GM20000 (cell line): Measurements from ENCODE around the gene NUFIP1.
A peak's percentile ranks its signal among the peaks of the same experiment; 100 is the strongest.

Experiments
- DNase-seq: peaks from one replicate; pipeline ENCODE4 v3.0.0; 2012; ENCODE audit warnings: low spot score
- TF ChIP-seq, protein P1 (sequence below): IDR thresholded peaks from 2 replicates; pipeline ENCODE4 v1.5.1; 2012; ENCODE audit warnings: mild to moderate bottlenecking, control low read depth; ENCODE audit errors: extremely low read depth, missing control alignments

Gene NUFIP1

DNA sequence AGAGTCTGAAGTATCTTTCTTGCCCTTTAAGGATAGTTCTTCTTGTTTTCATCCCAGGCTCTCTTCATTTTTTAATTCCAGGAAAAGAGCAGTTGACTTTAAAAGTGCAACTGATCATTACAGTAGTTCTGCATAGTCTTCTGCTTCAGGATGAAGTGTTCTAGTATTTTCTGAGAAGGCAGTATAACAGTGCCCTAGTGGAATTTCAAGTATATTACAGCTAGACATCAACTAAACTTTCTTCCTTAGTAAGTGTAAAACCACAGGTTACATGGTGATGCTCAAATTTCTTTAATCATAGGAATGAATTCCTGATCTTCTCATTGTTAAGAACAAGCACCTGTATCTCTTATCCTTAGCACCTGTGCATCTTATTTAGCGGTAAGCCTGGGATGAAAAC is 10.9 kb downstream of the NUFIP1 start:
- TF ChIP-seq, protein P1, sequence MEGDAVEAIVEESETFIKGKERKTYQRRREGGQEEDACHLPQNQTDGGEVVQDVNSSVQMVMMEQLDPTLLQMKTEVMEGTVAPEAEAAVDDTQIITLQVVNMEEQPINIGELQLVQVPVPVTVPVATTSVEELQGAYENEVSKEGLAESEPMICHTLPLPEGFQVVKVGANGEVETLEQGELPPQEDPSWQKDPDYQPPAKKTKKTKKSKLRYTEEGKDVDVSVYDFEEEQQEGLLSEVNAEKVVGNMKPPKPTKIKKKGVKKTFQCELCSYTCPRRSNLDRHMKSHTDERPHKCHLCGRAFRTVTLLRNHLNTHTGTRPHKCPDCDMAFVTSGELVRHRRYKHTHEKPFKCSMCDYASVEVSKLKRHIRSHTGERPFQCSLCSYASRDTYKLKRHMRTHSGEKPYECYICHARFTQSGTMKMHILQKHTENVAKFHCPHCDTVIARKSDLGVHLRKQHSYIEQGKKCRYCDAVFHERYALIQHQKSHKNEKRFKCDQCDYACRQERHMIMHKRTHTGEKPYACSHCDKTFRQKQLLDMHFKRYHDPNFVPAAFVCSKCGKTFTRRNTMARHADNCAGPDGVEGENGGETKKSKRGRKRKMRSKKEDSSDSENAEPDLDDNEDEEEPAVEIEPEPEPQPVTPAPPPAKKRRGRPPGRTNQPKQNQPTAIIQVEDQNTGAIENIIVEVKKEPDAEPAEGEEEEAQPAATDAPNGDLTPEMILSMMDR = no peak

DNA sequence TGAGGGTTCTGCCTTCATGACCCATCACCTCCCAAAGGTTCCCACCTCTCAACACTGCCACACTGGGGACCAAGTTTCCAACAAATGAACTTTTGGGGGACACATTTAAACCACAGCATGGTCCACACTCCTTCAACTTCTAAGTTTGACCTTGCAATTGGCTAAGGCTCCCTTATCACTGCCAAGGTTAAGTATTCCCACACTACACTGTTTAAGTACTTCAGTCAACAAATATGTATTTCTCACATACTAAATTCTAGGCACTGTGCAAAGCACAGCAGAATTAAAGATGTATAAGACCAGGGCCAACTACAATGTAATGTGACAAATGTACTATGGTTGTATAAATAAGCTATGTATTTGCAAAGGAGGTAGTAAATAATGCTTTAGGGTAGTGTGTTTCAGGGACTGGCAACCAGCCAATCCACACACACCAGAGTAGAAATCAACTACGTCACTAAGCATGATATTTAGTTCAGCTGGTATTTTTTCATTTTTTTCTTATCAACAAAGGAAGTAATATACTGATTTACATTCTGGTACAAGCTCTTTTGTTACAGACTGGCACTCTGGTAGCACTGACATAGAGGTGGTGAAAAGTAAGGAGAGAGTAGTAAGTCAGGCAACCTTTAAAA is 12.2 kb downstream of the NUFIP1 start:
- TF ChIP-seq, protein P1 = no peak
- DNase-seq = no peak

More for the DNA sequence above, 10.9 kb downstream of the NUFIP1 start:
- DNase-seq = no peak

DNA sequence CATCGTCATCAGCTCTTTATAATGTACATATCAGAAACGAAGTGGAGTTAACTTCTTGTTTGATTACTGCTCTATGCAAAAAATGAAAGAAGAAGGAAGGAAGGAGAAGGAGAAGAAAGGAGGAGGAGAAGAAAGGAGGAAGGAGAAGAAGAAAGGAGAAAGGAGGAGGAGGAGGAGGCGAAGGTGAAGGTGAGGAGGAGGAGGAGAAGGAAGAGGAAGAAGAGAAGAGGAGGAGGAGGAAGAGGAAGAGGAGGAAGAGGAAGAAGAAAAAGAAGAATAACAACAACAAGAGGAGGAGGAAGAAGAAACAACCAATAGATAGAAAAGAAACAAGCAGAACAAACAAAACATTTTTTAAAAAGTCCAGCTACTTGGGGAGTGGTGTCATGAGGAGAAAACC is 13.1 kb downstream of the NUFIP1 start:
- TF ChIP-seq, protein P1 = no peak

DNA sequence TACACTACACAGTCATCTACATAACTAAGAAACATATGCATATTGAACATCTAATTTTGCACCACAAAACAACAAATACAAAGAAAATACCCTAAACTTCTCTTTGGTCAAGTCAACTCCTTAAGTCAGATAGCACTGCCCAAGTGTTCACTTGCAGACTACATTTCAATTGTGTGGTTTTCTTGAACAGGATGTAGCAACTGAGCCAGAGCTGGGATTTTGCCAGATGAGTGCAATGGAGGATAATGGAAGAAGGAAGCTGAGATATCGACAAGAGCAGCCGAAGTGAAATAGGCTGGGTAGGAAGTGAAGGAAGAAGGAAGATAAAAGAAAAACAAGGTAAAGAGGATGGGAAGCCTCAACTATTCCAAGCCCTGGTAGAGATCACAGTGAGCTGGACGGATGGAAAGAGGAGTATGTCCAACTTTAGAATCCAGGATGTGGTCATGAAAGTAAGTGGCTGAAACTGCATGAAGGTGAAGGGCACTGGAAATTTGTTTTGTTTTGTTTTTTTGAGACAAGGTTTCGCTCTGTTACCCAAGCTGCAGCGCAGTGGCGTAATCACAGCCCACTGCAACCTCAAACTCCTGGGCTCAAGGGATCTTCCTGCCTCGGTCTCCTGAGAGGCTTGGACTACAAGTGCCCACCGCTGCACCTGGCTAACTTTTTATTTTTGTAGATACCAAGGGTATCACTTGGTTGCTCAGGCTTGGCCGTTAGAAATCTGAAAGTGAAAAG is 15.0 kb downstream of the NUFIP1 start:
- TF ChIP-seq, protein P1 = no peak
- no peak for DNase-seq

More for the DNA sequence above, 13.1 kb downstream of the NUFIP1 start:
- DNase-seq = no peak

DNA sequence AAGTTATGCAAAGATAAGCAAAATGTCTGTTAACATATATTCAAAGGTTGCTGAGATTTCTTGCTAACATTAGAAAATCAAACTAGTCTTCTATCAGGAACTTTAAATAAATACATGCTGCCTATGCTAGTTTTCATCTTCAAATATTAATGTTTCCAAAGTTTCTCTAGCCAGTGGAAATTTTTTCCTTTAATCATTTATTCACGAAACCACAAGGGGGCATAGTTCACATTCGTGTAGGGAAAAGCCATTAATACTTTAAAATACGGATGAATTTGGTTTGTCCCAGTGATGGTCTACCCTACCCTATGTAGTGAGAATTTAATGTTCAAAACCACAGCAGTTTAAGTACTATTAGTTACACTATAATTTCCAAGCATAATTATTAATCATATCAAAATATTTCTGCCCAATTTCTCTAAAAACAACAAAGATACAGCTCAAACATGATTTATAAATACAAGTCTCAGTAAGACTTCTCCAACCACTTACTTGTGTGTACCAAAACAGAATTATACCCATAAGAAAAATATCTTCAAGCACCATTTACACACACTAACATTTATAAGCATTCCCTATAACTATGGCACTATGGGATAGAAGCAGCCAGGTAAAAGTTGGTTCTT is 16.2 kb downstream of the NUFIP1 start:
- TF ChIP-seq, protein P1 = peak; percentile 16
- DNase-seq = no peak

DNA sequence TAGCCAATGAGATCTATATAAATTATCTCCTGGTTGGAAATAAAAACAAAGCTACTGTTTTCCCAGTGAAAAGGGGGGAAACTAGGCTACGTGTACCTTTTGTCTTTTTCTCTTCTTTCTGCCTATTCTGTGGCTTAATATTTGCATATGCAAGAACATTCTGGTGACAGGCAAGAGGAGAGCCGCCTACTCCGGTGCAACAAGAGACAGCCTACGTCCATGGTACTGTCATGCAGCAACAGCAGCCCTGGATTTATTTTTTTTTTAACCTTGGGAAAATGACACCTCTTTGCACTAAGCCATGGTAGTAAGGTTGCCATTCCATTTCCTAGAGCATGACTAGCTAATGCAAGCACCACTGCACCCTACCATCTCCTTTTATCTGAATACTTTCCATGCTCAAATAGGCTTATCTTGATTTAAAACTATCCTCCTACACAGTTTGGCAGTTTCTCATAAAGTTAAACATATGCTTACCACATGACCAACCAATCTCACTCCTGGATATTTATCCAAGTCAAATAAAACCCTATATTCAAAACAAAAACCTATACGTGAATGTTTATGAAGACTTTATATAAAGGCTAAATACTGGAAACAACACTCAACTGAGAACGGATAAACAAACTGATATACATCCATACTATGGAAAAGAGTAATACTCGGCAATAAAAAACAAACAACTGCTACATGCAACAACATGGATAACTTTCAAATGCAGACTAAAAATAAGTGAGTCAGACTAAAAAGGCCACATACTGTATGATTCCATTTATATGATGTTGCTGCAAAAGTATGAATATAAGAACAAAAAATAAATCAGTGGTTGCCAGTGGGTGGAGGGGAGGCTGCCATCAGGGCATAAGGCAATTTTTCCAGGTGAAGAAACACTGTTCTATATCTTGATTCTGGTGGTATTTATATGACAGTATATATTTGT is 17.3 kb downstream of the NUFIP1 start:
- no peak for DNase-seq
- TF ChIP-seq, protein P1 = no peak
